ENCODE data around the gene TUFT1.
"Not testable (repeated sequence)": the region's sequence is repeated elsewhere in the genome, so short reads cannot be mapped to it uniquely, and the experiment has no call there.

GRCh38 chr1:151522427-151522826, 17.7 kb upstream of the TUFT1 start:
- TF ChIP-seq POLR2AphosphoS5, POLR2A, CTCF, EP300 (IDR thresholded peaks at IDR 0.05): not testable (repeated sequence)
